ENCODE measurements around the gene PIGH. TPM values are rescaled to one million over a fixed set of nuclear protein-coding genes. Genes with fewer than 3 reads are reported as not detected.
A peak's percentile ranks its signal among the peaks of the same experiment; 100 is the strongest.

The PIGH gene
- total RNA-seq, 1 donor, result 16.3 TPM

DNA sequence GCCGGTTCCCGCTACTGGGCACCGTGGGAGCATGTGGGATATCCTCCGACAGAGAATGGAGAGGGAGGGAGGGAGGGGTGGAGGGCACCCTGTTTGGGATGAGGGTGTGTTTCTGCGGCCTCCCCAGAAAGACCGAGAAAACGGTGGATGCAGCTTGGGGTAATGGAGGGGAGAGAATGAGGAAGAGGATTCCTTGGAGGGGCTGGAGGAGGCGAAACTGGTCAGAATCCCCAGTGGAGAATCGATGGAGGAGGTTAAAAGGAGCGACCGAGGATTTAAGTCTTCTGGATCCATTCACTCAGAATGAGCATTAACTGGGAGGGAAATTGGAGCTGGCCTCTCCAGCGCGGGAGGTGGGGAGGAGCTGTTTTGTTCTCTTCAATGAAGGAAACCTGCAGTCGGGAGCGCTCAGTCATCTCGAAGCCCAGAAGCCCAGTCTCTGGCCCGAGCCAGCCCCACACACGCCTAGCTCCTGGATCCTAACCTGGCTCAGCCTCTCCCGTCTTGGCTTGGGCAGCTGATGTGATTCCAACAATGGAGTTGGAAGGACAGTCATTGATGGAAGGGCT lies 20.2 kb upstream of the PIGH start:
- TF ChIP-seq, protein P1, sequence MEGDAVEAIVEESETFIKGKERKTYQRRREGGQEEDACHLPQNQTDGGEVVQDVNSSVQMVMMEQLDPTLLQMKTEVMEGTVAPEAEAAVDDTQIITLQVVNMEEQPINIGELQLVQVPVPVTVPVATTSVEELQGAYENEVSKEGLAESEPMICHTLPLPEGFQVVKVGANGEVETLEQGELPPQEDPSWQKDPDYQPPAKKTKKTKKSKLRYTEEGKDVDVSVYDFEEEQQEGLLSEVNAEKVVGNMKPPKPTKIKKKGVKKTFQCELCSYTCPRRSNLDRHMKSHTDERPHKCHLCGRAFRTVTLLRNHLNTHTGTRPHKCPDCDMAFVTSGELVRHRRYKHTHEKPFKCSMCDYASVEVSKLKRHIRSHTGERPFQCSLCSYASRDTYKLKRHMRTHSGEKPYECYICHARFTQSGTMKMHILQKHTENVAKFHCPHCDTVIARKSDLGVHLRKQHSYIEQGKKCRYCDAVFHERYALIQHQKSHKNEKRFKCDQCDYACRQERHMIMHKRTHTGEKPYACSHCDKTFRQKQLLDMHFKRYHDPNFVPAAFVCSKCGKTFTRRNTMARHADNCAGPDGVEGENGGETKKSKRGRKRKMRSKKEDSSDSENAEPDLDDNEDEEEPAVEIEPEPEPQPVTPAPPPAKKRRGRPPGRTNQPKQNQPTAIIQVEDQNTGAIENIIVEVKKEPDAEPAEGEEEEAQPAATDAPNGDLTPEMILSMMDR (IDR thresholded peaks at IDR 0.05; ENCODE audit: extremely low read depth, low read depth, low read length), result no peak
- no peak overlapping the region for H3K27ac ChIP-seq (ENCODE audit: low read depth, low read length)
- H3K27me3 ChIP-seq (ENCODE audit: insufficient read depth, low read length), result no peaks in the 10 kb centered on the region
- no peaks in the 10 kb centered on the region for H4K20me1 ChIP-seq (ENCODE audit: insufficient read depth, low read length)
- no peaks in the 10 kb centered on the region for H3K36me3 ChIP-seq (ENCODE audit: insufficient read depth, low read length)
- H3K9me3 ChIP-seq (ENCODE audit: low read depth, low read length), result no peaks in the 10 kb centered on the region
- peak overlapping the region; percentile 96 for H3K4me2 ChIP-seq (ENCODE audit: insufficient read depth, low read length)
- no peak for DNase-seq (ENCODE audit: insufficient read length, low spot score, missing footprints)
- H3K4me1 ChIP-seq (ENCODE audit: insufficient read depth, low read length), result peaks cover 21% of the 10 kb centered on the region
- H2AFZ ChIP-seq (ENCODE audit: low read length), result peak overlapping the region; percentile 93
- peak overlapping the region; percentile 81 for H3K4me3 ChIP-seq (ENCODE audit: insufficient read depth, low read length)
- no peaks in the 10 kb centered on the region for H3K79me2 ChIP-seq (ENCODE audit: insufficient read depth, low read length)

DNA sequence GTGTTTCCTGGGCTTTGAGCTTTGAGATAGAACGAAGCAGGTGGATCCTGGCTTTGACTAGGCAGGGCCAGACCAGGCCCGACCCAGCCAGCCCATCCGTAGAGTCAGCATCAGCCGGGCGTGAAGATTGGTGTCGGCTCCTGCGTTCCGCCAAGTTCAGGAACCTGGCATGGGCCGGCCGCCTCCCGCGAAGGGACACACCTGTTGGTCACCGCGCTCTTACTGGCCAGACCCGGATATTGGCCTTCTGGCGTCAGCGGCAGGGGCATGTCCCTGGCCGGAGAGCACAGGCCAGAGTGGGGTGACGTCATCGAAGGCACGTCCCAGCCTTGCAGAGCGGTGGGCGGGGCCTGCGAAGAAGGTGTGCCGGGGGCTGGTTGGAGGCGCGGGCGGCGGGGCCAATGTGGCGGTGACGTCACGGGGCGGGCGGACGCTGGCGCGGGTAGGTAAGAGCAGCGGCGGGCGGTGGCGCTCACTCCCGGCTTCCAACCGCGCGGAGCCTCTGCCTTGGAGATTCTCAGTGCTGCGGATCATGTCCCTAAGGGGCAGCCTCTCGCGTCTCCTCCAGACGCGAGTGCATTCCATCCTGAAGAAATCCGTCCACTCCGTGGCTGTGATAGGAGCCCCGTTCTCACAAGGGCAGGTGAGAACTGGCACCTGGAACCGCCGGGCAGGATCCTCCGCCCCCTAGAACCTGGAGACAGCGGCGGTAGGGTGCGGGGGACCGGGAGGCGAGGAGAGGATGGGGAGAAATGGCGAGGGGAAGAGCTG lies 19.6 kb upstream of the PIGH start, which contains the start of gene ARG2:
Gene ARG2 (plus strand): TSS at position 475 of the 771 bp plus-strand sequence. CDS start 58 bp downstream, at position 533.
- Histone ChIP-seq H2AFZ (ENCODE audit: low read length) (peak within 1 kb of the TSS; percentile 93), H3K9me3 (ENCODE audit: low read depth, low read length) (no peaks in the 10 kb centered on the region), H3K4me2 (ENCODE audit: insufficient read depth, low read length) (peak within 1 kb of the TSS; percentile 96), H3K27me3 (ENCODE audit: insufficient read depth, low read length) (no peaks in the 10 kb centered on the region), H4K20me1 (ENCODE audit: insufficient read depth, low read length) (no peaks in the 10 kb centered on the region), H3K4me1 (ENCODE audit: insufficient read depth, low read length) (peaks cover 21% of the 10 kb centered on the region), H3K27ac (ENCODE audit: low read depth, low read length) (peak within 1 kb of the TSS; percentile 50), H3K36me3 (ENCODE audit: insufficient read depth, low read length) (no peaks in the 10 kb centered on the region), H3K4me3 (ENCODE audit: insufficient read depth, low read length) (peak within 1 kb of the TSS; percentile 81), H3K79me2 (ENCODE audit: insufficient read depth, low read length) (no peaks in the 10 kb centered on the region)
- TF ChIP-seq, protein P1 (IDR thresholded peaks at IDR 0.05; ENCODE audit: extremely low read depth, low read depth, low read length), result no peak
- peak; percentile 94 for DNase-seq (ENCODE audit: insufficient read length, low spot score, missing footprints)

DNA sequence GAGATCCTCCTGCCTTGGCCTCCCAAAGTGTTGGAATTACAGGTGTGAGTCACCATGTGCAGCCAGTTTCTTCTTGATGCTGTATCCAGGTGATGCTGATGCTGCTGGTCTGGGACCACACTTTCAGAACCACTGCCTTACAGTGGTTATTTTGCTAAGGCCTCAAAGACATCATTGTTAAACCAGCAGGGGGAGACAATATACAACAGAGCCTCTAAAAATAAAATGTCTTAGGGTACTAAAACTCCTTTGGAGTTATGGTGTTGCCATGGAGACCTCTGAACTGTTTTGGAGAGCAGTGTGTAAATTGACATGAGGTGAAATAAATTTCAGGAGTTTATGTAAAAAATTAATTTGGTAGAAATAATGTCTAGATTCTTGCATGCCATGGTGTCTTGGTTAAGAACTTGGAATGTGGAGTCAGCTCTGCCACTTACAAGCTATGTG lies 18.6 kb upstream of the PIGH start:
- no peaks in the 10 kb centered on the region for H3K27me3 ChIP-seq (ENCODE audit: insufficient read depth, low read length)
- H3K4me1 ChIP-seq (ENCODE audit: insufficient read depth, low read length), result peaks cover 21% of the 10 kb centered on the region
- no peaks in the 10 kb centered on the region for H4K20me1 ChIP-seq (ENCODE audit: insufficient read depth, low read length)
- peak overlapping the region; percentile 50 for H3K27ac ChIP-seq (ENCODE audit: low read depth, low read length)
- no peak overlapping the region for H3K4me2 ChIP-seq (ENCODE audit: insufficient read depth, low read length)
- no peaks in the 10 kb centered on the region for H3K79me2 ChIP-seq (ENCODE audit: insufficient read depth, low read length)
- no peak overlapping the region for H2AFZ ChIP-seq (ENCODE audit: low read length)
- TF ChIP-seq, protein P1 (IDR thresholded peaks at IDR 0.05; ENCODE audit: extremely low read depth, low read depth, low read length), result peak; percentile 76
- no peak overlapping the region for H3K4me3 ChIP-seq (ENCODE audit: insufficient read depth, low read length)
- DNase-seq (ENCODE audit: insufficient read length, low spot score, missing footprints), result peak; percentile 89
- no peaks in the 10 kb centered on the region for H3K9me3 ChIP-seq (ENCODE audit: low read depth, low read length)
- H3K36me3 ChIP-seq (ENCODE audit: insufficient read depth, low read length), result no peaks in the 10 kb centered on the region

DNA sequence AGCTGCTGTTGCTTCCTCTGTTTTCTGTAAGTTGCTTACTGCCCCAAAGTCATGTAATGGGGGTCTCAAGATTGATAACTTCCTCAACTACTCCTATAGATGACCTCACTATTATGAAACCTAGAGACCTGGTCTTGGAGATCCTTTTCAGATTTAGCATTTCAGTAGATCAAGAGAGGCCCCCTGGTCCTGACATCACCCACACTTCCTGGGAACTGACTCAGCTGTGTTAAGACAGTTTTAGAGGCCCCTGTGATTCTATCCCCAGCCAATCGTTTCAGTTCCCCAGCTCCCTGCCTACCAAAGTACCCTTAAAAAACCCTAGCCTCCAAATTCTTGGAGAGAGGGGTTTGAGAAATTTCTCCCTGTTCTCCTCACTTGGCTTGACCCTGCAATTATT lies 10.4 kb upstream of the PIGH start:
- peaks cover 7% of the 10 kb centered on the region for H3K27me3 ChIP-seq (ENCODE audit: insufficient read depth, low read length)

More for the DNA sequence above, 10.4 kb upstream of the PIGH start:
- Histone ChIP-seq H3K4me1 (ENCODE audit: insufficient read depth, low read length) (no peaks in the 10 kb centered on the region), H3K4me2 (ENCODE audit: insufficient read depth, low read length) (no peak overlapping the region), H3K79me2 (ENCODE audit: insufficient read depth, low read length) (no peaks in the 10 kb centered on the region), H3K36me3 (ENCODE audit: insufficient read depth, low read length) (no peaks in the 10 kb centered on the region), H3K9me3 (ENCODE audit: low read depth, low read length) (no peaks in the 10 kb centered on the region), H3K27ac (ENCODE audit: low read depth, low read length) (no peak overlapping the region), H4K20me1 (ENCODE audit: insufficient read depth, low read length) (no peaks in the 10 kb centered on the region), H3K4me3 (ENCODE audit: insufficient read depth, low read length) (no peak overlapping the region), H2AFZ (ENCODE audit: low read length) (no peak overlapping the region)
- TF ChIP-seq, protein P1 (IDR thresholded peaks at IDR 0.05; ENCODE audit: extremely low read depth, low read depth, low read length), result no peak
- DNase-seq (ENCODE audit: insufficient read length, low spot score, missing footprints), result no peak

All from osteoblast (primary cell).